Measurements from ENCODE around the gene ZNF491.
"Not testable (repeated sequence)": the region's sequence is repeated elsewhere in the genome, so short reads cannot be mapped to it uniquely, and the experiment has no call there.

Gene ZNF491

GRCh38 chr19:11814029-11814699 lies 15.8 kb downstream of the ZNF491 start, which contains the start of gene ZNF440:
ZNF440 (plus strand) TSS chr19:11814273; CDS start chr19:11814448, 175 bp downstream.
- peaks cover 5% of the 10 kb centered on the region for H3K27me3 Mint-ChIP-seq (ENCODE audit: low read depth, poor library complexity)
- peak within 1 kb of the TSS; percentile 93 for H3K4me3 Mint-ChIP-seq
- peaks cover 15% of the 10 kb centered on the region for H3K4me1 Mint-ChIP-seq
- peak within 1 kb of the TSS; percentile 96 for H3K27ac Mint-ChIP-seq
- H3K9me3 Mint-ChIP-seq, result peaks cover 86% of the 10 kb centered on the region
- H3K36me3 Mint-ChIP-seq (ENCODE audit: low read depth), result peaks cover 73% of the 10 kb centered on the region
- TF ChIP-seq CTCF (IDR thresholded peaks at IDR 0.05), result no peak
- DNase-seq, result peak; percentile 98

- H3K4me3 Mint-ChIP-seq, result peak overlapping the region; percentile 93
Measured at GRCh38 chr19:11814700-11815035, 16.3 kb downstream of the ZNF491 start.

GRCh38 chr19:11821474-11822109 lies 23.3 kb downstream of the ZNF491 start:
- Mint-ChIP-seq H3K4me3 (no peak overlapping the region), H3K27me3 (ENCODE audit: low read depth, poor library complexity) (no peaks in the 10 kb centered on the region), H3K4me1 (no peaks in the 10 kb centered on the region), H3K27ac (no peak overlapping the region), H3K9me3 (peaks cover 96% of the 10 kb centered on the region), H3K36me3 (ENCODE audit: low read depth) (peaks cover 100% of the 10 kb centered on the region)
- no peak for DNase-seq
- TF ChIP-seq CTCF (IDR thresholded peaks at IDR 0.05), result no peak

More at GRCh38 chr19:11814700-11815035, 16.3 kb downstream of the ZNF491 start:
- TF ChIP-seq CTCF (IDR thresholded peaks at IDR 0.05), result no peak
- Mint-ChIP-seq H3K9me3 (peaks cover 83% of the 10 kb centered on the region), H3K36me3 (ENCODE audit: low read depth) (peaks cover 73% of the 10 kb centered on the region), H3K27ac (no peak overlapping the region), H3K4me1 (peaks cover 15% of the 10 kb centered on the region), H3K27me3 (ENCODE audit: low read depth, poor library complexity) (peaks cover 5% of the 10 kb centered on the region)
- no peak for DNase-seq

GRCh38 chr19:11828957-11829876 lies 30.9 kb downstream of the ZNF491 start:
- H3K27me3 Mint-ChIP-seq (ENCODE audit: low read depth, poor library complexity); H3K4me3 Mint-ChIP-seq; H3K27ac Mint-ChIP-seq; H3K4me1 Mint-ChIP-seq; DNase-seq: not testable (repeated sequence)
- Mint-ChIP-seq H3K36me3 (ENCODE audit: low read depth) (peaks cover 100% of the 10 kb centered on the region), H3K9me3 (peaks cover 100% of the 10 kb centered on the region)

- H3K4me3 Mint-ChIP-seq, result no peak overlapping the region
- DNase-seq, result no peak
- H3K27me3 Mint-ChIP-seq (ENCODE audit: low read depth, poor library complexity), result peaks cover 3% of the 10 kb centered on the region
- H3K27ac Mint-ChIP-seq, result no peak overlapping the region
- peaks cover 98% of the 10 kb centered on the region for H3K36me3 Mint-ChIP-seq (ENCODE audit: low read depth)
- no peaks in the 10 kb centered on the region for H3K4me1 Mint-ChIP-seq
- TF ChIP-seq CTCF (IDR thresholded peaks at IDR 0.05), result no peak
- H3K9me3 Mint-ChIP-seq, result peaks cover 99% of the 10 kb centered on the region
Measured at GRCh38 chr19:11832253-11832912, 34.1 kb downstream of the ZNF491 start.
